IPS-15b (cell line): Measurements from ENCODE around the gene FPR1.
"Not testable (repeated sequence)": the region's sequence is repeated elsewhere in the genome, so short reads cannot be mapped to it uniquely, and the experiment has no call there.

Source experiments
- H3K27me3 ChIP-seq: one replicate; pipeline ENCODE4 v1.6.1; 2013; ENCODE audit warnings: low read length; ENCODE audit not compliant: control insufficient read depth, insufficient read depth
- H3K36me3 ChIP-seq: one replicate; pipeline ENCODE4 v1.6.1; 2013; ENCODE audit warnings: low read length; ENCODE audit not compliant: control insufficient read depth, insufficient read depth
- H3K4me1 ChIP-seq: one replicate; pipeline ENCODE4 v1.6.1; 2013; ENCODE audit warnings: mild to moderate bottlenecking, low read length; ENCODE audit not compliant: control insufficient read depth, insufficient read depth
- H3K4me3 ChIP-seq: one replicate; pipeline ENCODE4 v1.5.1; 2013; ENCODE audit warnings: low read depth, low read length
- H3K9ac ChIP-seq: one replicate; pipeline ENCODE4 v1.6.1; 2013; ENCODE audit warnings: low read depth, mild to moderate bottlenecking, low read length
- H3K9me3 ChIP-seq: one replicate; pipeline ENCODE4 v1.6.1; 2013; ENCODE audit warnings: mild to moderate bottlenecking, low read length; ENCODE audit not compliant: control insufficient read depth, insufficient read depth

FPR1 gene

DNA sequence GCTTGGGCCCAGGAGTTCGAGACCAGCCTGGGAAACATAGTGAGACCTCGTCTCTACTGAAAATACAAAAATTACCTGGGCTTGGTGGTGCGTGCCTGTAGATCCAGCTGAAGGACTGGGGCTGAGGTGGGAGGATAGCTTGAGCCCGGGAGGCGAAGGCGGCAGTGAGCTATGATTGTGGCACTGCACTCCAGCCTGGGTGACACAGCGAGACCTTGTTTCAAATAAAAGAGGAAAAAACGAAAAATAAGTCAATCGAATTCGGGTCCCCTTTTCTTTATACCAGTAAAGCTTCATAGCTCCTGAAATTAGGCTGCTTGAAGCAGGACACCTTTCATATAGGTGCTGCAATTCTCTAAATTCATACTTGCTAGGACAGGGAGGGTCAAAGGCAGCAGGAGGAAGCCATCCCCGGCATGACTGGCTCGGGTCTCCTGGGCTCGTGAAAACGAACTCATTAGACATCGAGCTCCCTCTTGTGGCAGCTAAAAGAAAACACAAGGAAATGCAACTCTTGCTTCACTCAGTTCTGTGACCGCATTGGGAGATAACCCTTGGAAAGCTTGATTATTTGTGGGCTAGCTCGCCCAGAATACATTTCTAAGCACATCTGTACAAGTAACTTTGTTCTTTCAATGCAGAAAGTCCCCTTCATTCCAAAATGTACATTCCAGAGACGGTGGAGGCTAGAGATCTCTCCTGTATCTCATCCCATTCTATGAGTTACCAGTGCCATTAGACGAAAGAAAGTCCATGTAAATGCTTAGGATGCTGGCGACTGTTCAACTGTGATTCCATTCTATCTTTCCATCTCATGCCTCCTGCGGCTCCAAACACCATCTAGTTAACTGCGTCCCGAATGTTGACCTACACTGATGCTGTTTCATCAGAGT is 26.1 kb upstream of the FPR1 start:
- Histone ChIP-seq H3K4me1 (no peaks in the 10 kb centered on the region), H3K9me3 (no peaks in the 10 kb centered on the region), H3K36me3 (no peaks in the 10 kb centered on the region), H3K27me3 (peaks cover 8% of the 10 kb centered on the region), H3K4me3 (no peak overlapping the region), H3K9ac (no peak overlapping the region)

- H3K36me3 ChIP-seq, H3K4me3 ChIP-seq, H3K9ac ChIP-seq, H3K9me3 ChIP-seq, H3K4me1 ChIP-seq, H3K27me3 ChIP-seq: not testable (repeated sequence)
These were observed 24.9 kb upstream of the FPR1 start for GRCh38 chr19:51776561-51776960.

DNA sequence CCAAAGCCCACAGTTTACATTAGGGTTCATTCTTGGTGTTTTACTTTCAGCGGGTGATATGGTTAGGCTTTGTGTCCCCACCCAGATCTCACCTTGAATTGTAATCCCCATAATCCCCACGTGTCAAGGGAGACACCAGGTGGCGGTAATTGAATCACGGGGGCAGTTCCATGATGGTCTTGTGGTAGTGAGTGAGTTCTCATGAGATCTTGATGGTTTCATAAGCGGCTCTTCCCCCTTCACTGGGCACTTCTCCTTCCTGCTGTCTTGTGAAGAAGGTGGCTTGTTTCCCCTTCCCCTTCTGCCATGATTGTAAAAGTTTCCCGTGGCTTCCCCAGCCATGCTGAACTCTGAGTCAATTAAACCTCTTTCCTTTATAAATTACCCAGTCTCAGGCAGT is 21.3 kb upstream of the FPR1 start:
- H3K4me1 ChIP-seq = no peaks in the 10 kb centered on the region
- H3K4me3 ChIP-seq = no peak overlapping the region
- no peak overlapping the region for H3K9ac ChIP-seq
- H3K9me3 ChIP-seq = no peaks in the 10 kb centered on the region
- H3K27me3 ChIP-seq = no peaks in the 10 kb centered on the region
- H3K36me3 ChIP-seq = no peaks in the 10 kb centered on the region

GRCh38 chr19:51771376-51772130 is 19.9 kb upstream of the FPR1 start:
- Histone ChIP-seq H3K4me1 (no peaks in the 10 kb centered on the region), H3K9me3 (no peaks in the 10 kb centered on the region), H3K9ac (no peak overlapping the region), H3K4me3 (no peak overlapping the region), H3K27me3 (no peaks in the 10 kb centered on the region), H3K36me3 (no peaks in the 10 kb centered on the region)

GRCh38 chr19:51766461-51766860 is 14.8 kb upstream of the FPR1 start:
- Histone ChIP-seq H3K4me1 (no peaks in the 10 kb centered on the region), H3K4me3 (no peak overlapping the region), H3K27me3 (no peaks in the 10 kb centered on the region), H3K9me3 (no peaks in the 10 kb centered on the region), H3K9ac (no peak overlapping the region), H3K36me3 (no peaks in the 10 kb centered on the region)

- Histone ChIP-seq H3K27me3 (no peaks in the 10 kb centered on the region), H3K36me3 (no peaks in the 10 kb centered on the region), H3K4me3 (no peak overlapping the region), H3K4me1 (peaks cover 7% of the 10 kb centered on the region), H3K9me3 (no peaks in the 10 kb centered on the region), H3K9ac (no peak overlapping the region)
These were observed 13.4 kb upstream of the FPR1 start for GRCh38 chr19:51765086-51765485.

GRCh38 chr19:51761696-51762095 is 10.0 kb upstream of the FPR1 start:
- H3K4me1 ChIP-seq = peaks cover 7% of the 10 kb centered on the region
- H3K9me3 ChIP-seq = no peaks in the 10 kb centered on the region

GRCh38 chr19:51760697-51761356 is 9.1 kb upstream of the FPR1 start, which contains the start of gene FPR2:
TSS of gene FPR2 (plus strand) at chr19:51761180. CDS start at chr19:51768659, 7,479 bp downstream.
- no peaks in the 10 kb centered on the region for H3K9me3 ChIP-seq
- H3K36me3 ChIP-seq = no peaks in the 10 kb centered on the region

More at GRCh38 chr19:51761696-51762095, 10.0 kb upstream of the FPR1 start:
- Histone ChIP-seq H3K27me3 (no peaks in the 10 kb centered on the region), H3K9ac (no peak overlapping the region), H3K4me3 (no peak overlapping the region), H3K36me3 (no peaks in the 10 kb centered on the region)

DNA sequence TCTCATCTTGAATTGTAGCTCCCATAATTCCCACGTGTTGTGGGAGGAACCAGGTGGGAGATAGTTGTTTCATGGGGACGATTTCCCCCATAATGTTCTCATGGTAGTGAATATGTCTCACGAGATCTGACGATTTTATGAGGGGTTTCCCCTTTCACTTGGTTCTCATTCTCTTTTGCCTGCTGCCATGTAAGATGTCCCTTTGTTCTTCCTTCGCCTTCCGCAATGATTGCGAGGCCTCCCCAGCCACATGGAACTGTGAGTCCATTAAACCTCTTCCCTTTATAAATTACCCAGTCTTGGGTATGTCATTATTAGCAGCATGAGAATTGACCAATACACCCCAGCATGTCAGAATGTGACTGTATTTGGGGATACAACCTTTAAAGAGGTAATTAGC is 3.9 kb upstream of the FPR1 start:
- H3K4me1 ChIP-seq = no peaks in the 10 kb centered on the region
- no peak overlapping the region for H3K9ac ChIP-seq
- no peak overlapping the region for H3K4me3 ChIP-seq
- no peaks in the 10 kb centered on the region for H3K36me3 ChIP-seq
- peaks cover 2% of the 10 kb centered on the region for H3K27me3 ChIP-seq
- H3K9me3 ChIP-seq = no peaks in the 10 kb centered on the region

More at GRCh38 chr19:51760697-51761356, 9.1 kb upstream of the FPR1 start, which contains the start of gene FPR2:
- Histone ChIP-seq H3K4me3 (no peak within 1 kb of the TSS), H3K27me3 (no peaks in the 10 kb centered on the region), H3K9ac (no peak within 1 kb of the TSS), H3K4me1 (peaks cover 7% of the 10 kb centered on the region)

DNA sequence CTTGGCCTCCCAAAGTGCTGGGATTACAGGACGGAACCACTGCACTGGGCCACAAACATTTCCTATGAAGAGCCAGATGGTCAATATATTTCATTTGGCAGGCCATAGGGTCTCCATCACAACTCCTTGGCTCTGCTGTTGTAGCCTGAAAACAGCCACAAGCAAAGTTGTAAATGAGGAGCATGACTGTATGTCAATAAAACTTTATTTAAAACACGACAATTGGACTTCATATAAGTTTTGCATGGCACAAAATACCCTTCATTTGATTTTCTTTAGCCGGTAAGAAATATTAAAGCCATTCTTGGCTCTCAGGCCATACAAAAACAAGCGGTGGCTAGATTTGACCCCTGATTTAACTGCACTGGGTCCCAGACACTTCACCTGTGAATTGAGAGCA is 3.1 kb upstream of the FPR1 start:
- Histone ChIP-seq H3K27me3 (peaks cover 2% of the 10 kb centered on the region), H3K36me3 (no peaks in the 10 kb centered on the region), H3K9me3 (no peaks in the 10 kb centered on the region), H3K9ac (no peak overlapping the region), H3K4me3 (no peak overlapping the region), H3K4me1 (no peaks in the 10 kb centered on the region)

- no peaks in the 10 kb centered on the region for H3K36me3 ChIP-seq
- H3K9ac ChIP-seq = no peak overlapping the region
- H3K27me3 ChIP-seq = peaks cover 2% of the 10 kb centered on the region
- H3K4me3 ChIP-seq = no peak overlapping the region
- no peaks in the 10 kb centered on the region for H3K9me3 ChIP-seq
- H3K4me1 ChIP-seq = no peaks in the 10 kb centered on the region
These were observed 2.4 kb upstream of the FPR1 start for GRCh38 chr19:51754109-51754508.
